Neural cell (in vitro differentiated cells): ENCODE results near the gene RASL12. TPM values are rescaled to one million over a fixed set of nuclear protein-coding genes. Genes with fewer than 3 reads are reported as not detected.
A peak's percentile ranks its signal among the peaks of the same experiment; 100 is the strongest.

ENCODE experiments used
- H2AFZ ChIP-seq: fragments of 200-600, 300-800 bp; sonication (generic), shearing (Covaris generic); 2 replicates; pipeline ENCODE4 v1.6.0; 2014; ENCODE audit warnings: low read depth, mild to moderate bottlenecking, antibody characterized with exemption, low read length, moderate library complexity
- H3F3A ChIP-seq: fragments of 200-600 bp; shearing (Covaris generic); 2 replicates; pipeline ENCODE4 v1.6.1; 2016; ENCODE audit warnings: mild to moderate bottlenecking, moderate library complexity, mixed read lengths, antibody characterized with exemption, low read length; ENCODE audit not compliant: insufficient read depth, poor library complexity, severe bottlenecking
- H3K27ac ChIP-seq: fragments of 200-600, 300-800 bp; sonication (generic), shearing (Covaris generic); 2 replicates; pipeline ENCODE4 v1.5.1; 2014; ENCODE audit warnings: mild to moderate bottlenecking, low read length, moderate library complexity
- H3K27me3 ChIP-seq: fragments of 300-800, 200-600 bp; sonication (generic), shearing (Covaris generic); 2 replicates; pipeline ENCODE4 v1.6.0; 2014; ENCODE audit warnings: mild to moderate bottlenecking, low read depth, low read length, moderate library complexity; ENCODE audit not compliant: insufficient read depth
- H3K36me3 ChIP-seq: fragments of 300-800, 200-600 bp; sonication (generic), shearing (Covaris generic); 2 replicates; pipeline ENCODE4 v1.5.1; 2014; ENCODE audit warnings: mild to moderate bottlenecking, antibody characterized with exemption, low read length, moderate library complexity; ENCODE audit not compliant: insufficient read depth
- H3K4me2 ChIP-seq: fragments of 300-800, 200-600 bp; sonication (generic), shearing (Covaris generic); 2 replicates; pipeline ENCODE4 v1.6.0; 2014; ENCODE audit warnings: mild to moderate bottlenecking, low read length
- H3K4me3 ChIP-seq: fragments of 300-800, 200-600 bp; sonication (generic), shearing (Covaris generic); 2 replicates; pipeline ENCODE4 v1.5.1; 2014; ENCODE audit warnings: mild to moderate bottlenecking, low read length, moderate library complexity
- H3K79me2 ChIP-seq: fragments of 200-600 bp; shearing (Covaris generic); replicated peaks from 2 replicates; pipeline ENCODE4 v1.6.0; 2014; ENCODE audit warnings: mild to moderate bottlenecking, low read length, moderate library complexity; ENCODE audit not compliant: insufficient read depth
- H3K9ac ChIP-seq: fragments of 300-800, 200-600 bp; sonication (generic), shearing (Covaris generic); 2 replicates; pipeline ENCODE4 v1.6.1; 2016; ENCODE audit warnings: mild to moderate bottlenecking, low read length, mixed read lengths
- H3K9me2 ChIP-seq: fragments of 200-600 bp; shearing (Covaris generic); 2 replicates; pipeline ENCODE4 v1.6.1; 2016; ENCODE audit warnings: mild to moderate bottlenecking, low read length, mixed read lengths; ENCODE audit not compliant: insufficient read depth
- H3K9me3 ChIP-seq: fragments of 200-600, 300-800 bp; sonication (generic), shearing (Covaris generic); 2 replicates; pipeline ENCODE4 v1.6.1; 2016; ENCODE audit warnings: mild to moderate bottlenecking, mixed run types, low read length, moderate library complexity, mixed read lengths
- H4K20me1 ChIP-seq: fragments of 200-600 bp; shearing (Covaris generic); 2 replicates; pipeline ENCODE4 v1.6.1; 2016; ENCODE audit warnings: mild to moderate bottlenecking, mixed run types; ENCODE audit not compliant: insufficient read depth
- CTCF ChIP-seq: fragments of 450-650 bp; IDR thresholded peaks from 2 replicates; pipeline ENCODE4 v1.5.1; 2014; ENCODE audit warnings: antibody characterized with exemption, mild to moderate bottlenecking, moderate library complexity; ENCODE audit not compliant: poor library complexity, severe bottlenecking
- EP300 ChIP-seq: fragments of 450-650 bp; conservative IDR thresholded peaks from 2 replicates; pipeline ENCODE4 v1.6.1; 2014; ENCODE audit warnings: antibody characterized with exemption, mild to moderate bottlenecking, moderate library complexity; ENCODE audit not compliant: poor library complexity, severe bottlenecking
- EZH2 ChIP-seq: fragments of 200-600, 300-800 bp; shearing (Covaris generic), sonication (generic); IDR thresholded peaks from 2 replicates; pipeline ENCODE4 v1.6.1; 2014; ENCODE audit warnings: antibody characterized with exemption, low read length, borderline replicate concordance, mild to moderate bottlenecking; ENCODE audit not compliant: insufficient read depth, poor library complexity, severe bottlenecking
- MXI1 ChIP-seq: fragments of 450-650 bp; conservative IDR thresholded peaks from 2 replicates; pipeline ENCODE4 v1.6.1; 2014; ENCODE audit warnings: antibody characterized with exemption, mild to moderate bottlenecking; ENCODE audit not compliant: poor library complexity, severe bottlenecking
- POLR2AphosphoS5 ChIP-seq: IDR thresholded peaks from 2 replicates; pipeline ENCODE4 v1.6.1; 2012
- RAD21 ChIP-seq: fragments of 450-650 bp; conservative IDR thresholded peaks from 2 replicates; pipeline ENCODE4 v1.6.1; 2014; ENCODE audit warnings: antibody characterized with exemption, mild to moderate bottlenecking, moderate library complexity
- REST ChIP-seq: IDR thresholded peaks from 2 replicates; pipeline ENCODE4 v1.6.1; 2012; ENCODE audit warnings: borderline replicate concordance
- SMC3 ChIP-seq: fragments of 450-650 bp; conservative IDR thresholded peaks from 2 replicates; pipeline ENCODE4 v1.6.1; 2014; ENCODE audit warnings: antibody characterized with exemption, mild to moderate bottlenecking, moderate library complexity; ENCODE audit not compliant: poor library complexity
- TAF1 ChIP-seq: IDR thresholded peaks from 2 replicates; pipeline ENCODE4 v1.6.1; 2012; ENCODE audit warnings: low read depth
- polyA plus RNA-seq: library from polyadenylated mRNA; depleted of rRNA; stranded (reverse); fragments of >200 nt; gene quantifications from 2 replicates; pipeline ENCODE4 v1.2.3, GENCODE V29; 2014

RASL12 gene
- polyA plus RNA-seq, 1 donor from 2014 or later, result not detected

- H3K9me2 ChIP-seq, result no peaks in the 10 kb centered on the region
- H4K20me1 ChIP-seq, result no peaks in the 10 kb centered on the region
- no peak overlapping the region for H3K27ac ChIP-seq
- no peaks in the 10 kb centered on the region for H3F3A ChIP-seq
- no peak overlapping the region for H3K9ac ChIP-seq
- H3K27me3 ChIP-seq, result no peaks in the 10 kb centered on the region
- H3K4me2 ChIP-seq, result peak overlapping the region; percentile 65
- H3K36me3 ChIP-seq, result no peaks in the 10 kb centered on the region
- no peak overlapping the region for H2AFZ ChIP-seq
- no peaks in the 10 kb centered on the region for H3K9me3 ChIP-seq
- H3K4me3 ChIP-seq, result peak overlapping the region; percentile 61
- TF ChIP-seq TAF1, result no peak
- no peak for TF ChIP-seq RAD21
- TF ChIP-seq CTCF, result no peak
- peak; percentile 32 for TF ChIP-seq REST
- TF ChIP-seq MXI1, result peak; percentile 83
- peak; percentile 72 for TF ChIP-seq POLR2AphosphoS5
- TF ChIP-seq SMC3, result peak; percentile 13
- TF ChIP-seq EP300, result peak; percentile 58
- no peaks in the 10 kb centered on the region for H3K79me2 ChIP-seq
These were observed 18.4 kb downstream of the RASL12 start for GRCh38 chr15:65049418-65049840.

GRCh38 chr15:65048241-65048640, 19.6 kb downstream of the RASL12 start:
- Histone ChIP-seq H3K27ac (no peak overlapping the region), H3K4me2 (no peak overlapping the region), H3K79me2 (no peaks in the 10 kb centered on the region), H3K4me3 (no peak overlapping the region), H3K9me3 (no peaks in the 10 kb centered on the region), H3K9me2 (no peaks in the 10 kb centered on the region), H3K9ac (no peak overlapping the region), H2AFZ (no peak overlapping the region), H3F3A (no peaks in the 10 kb centered on the region), H4K20me1 (no peaks in the 10 kb centered on the region), H3K27me3 (no peaks in the 10 kb centered on the region), H3K36me3 (no peaks in the 10 kb centered on the region)
- TF ChIP-seq TAF1 (no peak), POLR2AphosphoS5 (no peak), CTCF (no peak), EZH2 (no peak), REST (no peak), RAD21 (no peak), EP300 (no peak)
